ENCODE data around the gene EPN1.

EPN1 gene

GRCh38 chr19:55660404-55660803, 14.6 kb upstream of the EPN1 start:
- in situ Hi-C loops (cut with HindIII; ENCODE audit: low sequenced_read_pairs): no loop called here

- in situ Hi-C loops (cut with HindIII; ENCODE audit: low sequenced_read_pairs): no loop called here
Observed at GRCh38 chr19:55660991-55661390, 14.0 kb upstream of the EPN1 start.

GRCh38 chr19:55661826-55662225, 13.2 kb upstream of the EPN1 start:
- in situ Hi-C loops (cut with HindIII; ENCODE audit: low sequenced_read_pairs): no loop called here

GRCh38 chr19:55663846-55664536, 11.0 kb upstream of the EPN1 start:
- in situ Hi-C loops (cut with HindIII; ENCODE audit: low sequenced_read_pairs): no loop called here

GRCh38 chr19:55666343-55667005, 8.6 kb upstream of the EPN1 start:
- in situ Hi-C loops (cut with HindIII; ENCODE audit: low sequenced_read_pairs): no loop called here

- in situ Hi-C loops (cut with HindIII; ENCODE audit: low sequenced_read_pairs): no loop called here
Observed at GRCh38 chr19:55667006-55667381, 8.0 kb upstream of the EPN1 start.

GRCh38 chr19:55667511-55667910, 7.5 kb upstream of the EPN1 start:
- in situ Hi-C loops (cut with HindIII; ENCODE audit: low sequenced_read_pairs): no loop called here

- in situ Hi-C loops (cut with HindIII; ENCODE audit: low sequenced_read_pairs): no loop called here
Observed at GRCh38 chr19:55667958-55668357, 7.1 kb upstream of the EPN1 start.

GRCh38 chr19:55668603-55669348, 6.2 kb upstream of the EPN1 start:
- in situ Hi-C loops (cut with HindIII; ENCODE audit: low sequenced_read_pairs): no loop called here

- in situ Hi-C loops (cut with HindIII; ENCODE audit: low sequenced_read_pairs): no loop called here
Observed at GRCh38 chr19:55669418-55670279, 5.4 kb upstream of the EPN1 start.

GRCh38 chr19:55670280-55671053, 4.6 kb upstream of the EPN1 start:
- in situ Hi-C loops (cut with HindIII; ENCODE audit: low sequenced_read_pairs): no loop called here

GRCh38 chr19:55671054-55671378, 4.0 kb upstream of the EPN1 start:
- in situ Hi-C loops (cut with HindIII; ENCODE audit: low sequenced_read_pairs): no loop called here

- in situ Hi-C loops (cut with HindIII; ENCODE audit: low sequenced_read_pairs): no loop called here
Observed at GRCh38 chr19:55672418-55672817, 2.6 kb upstream of the EPN1 start.

GRCh38 chr19:55673465-55673864, 1.6 kb upstream of the EPN1 start:
- in situ Hi-C loops (cut with HindIII; ENCODE audit: low sequenced_read_pairs): no loop called here

GRCh38 chr19:55673889-55674288, 1.1 kb upstream of the EPN1 start:
- in situ Hi-C loops (cut with HindIII; ENCODE audit: low sequenced_read_pairs): no loop called here

GRCh38 chr19:55674459-55674840, 576 bp upstream of the EPN1 start:
- in situ Hi-C loops (cut with HindIII; ENCODE audit: low sequenced_read_pairs): no loop called here

- in situ Hi-C loops (cut with HindIII; ENCODE audit: low sequenced_read_pairs): no loop called here
Observed at GRCh38 chr19:55675661-55676354, 782 bp downstream of the EPN1 start.

- in situ Hi-C loops (cut with HindIII; ENCODE audit: low sequenced_read_pairs): no loop called here
Observed at GRCh38 chr19:55676383-55676782, 1.4 kb downstream of the EPN1 start.

GRCh38 chr19:55676889-55677505, 2.0 kb downstream of the EPN1 start:
- in situ Hi-C loops (cut with HindIII; ENCODE audit: low sequenced_read_pairs): no loop called here
